ENCODE results near the gene BZW1.

- no peak for TF ChIP-seq CTCF (IDR thresholded peaks at IDR 0.05)
- TF ChIP-seq POLR2AphosphoS5 (IDR thresholded peaks at IDR 0.05; ENCODE audit: insufficient read depth in 1 of 2, low read depth in 1 of 2) = no peak
- TF ChIP-seq POLR2A (IDR thresholded peaks at IDR 0.05) = no peak
Measured at GRCh38 chr2:200809506-200810251, 2.0 kb upstream of the BZW1 start.

Measured in vagina (tissue), 2 donors.